Activated naive CD8-positive, alpha-beta T cell treated with anti-CD3 and anti-CD28 coated beads, Interleukin-2, amount 50 U/mL, for 24 hours (primary cell): ENCODE measurements around the gene SPN.
"Not testable (repeated sequence)": the region's sequence is repeated elsewhere in the genome, so short reads cannot be mapped to it uniquely, and the experiment has no call there.

Source experiments
- ATAC-seq: fragments of 150-1000 bp; cut with Tn5 transposase; one replicate; pipeline ENCODE4 v1.10.0; 2021
- DNase-seq: peaks from one replicate; pipeline ENCODE4 v3.0.0; 2021
- H3K27ac Mint-ChIP-seq: one replicate; pipeline ENCODE4 v1.8.0; 2021; ENCODE audit warnings: mild to moderate bottlenecking, mixed read lengths
- H3K27me3 Mint-ChIP-seq: one replicate; pipeline ENCODE4 v1.8.0; 2021; ENCODE audit warnings: mixed read lengths
- H3K36me3 Mint-ChIP-seq: one replicate; pipeline ENCODE4 v1.8.0; 2021; ENCODE audit warnings: low read depth, mixed read lengths
- H3K4me1 Mint-ChIP-seq: one replicate; pipeline ENCODE4 v1.8.0; 2021; ENCODE audit warnings: mixed read lengths
- H3K4me3 Mint-ChIP-seq: one replicate; pipeline ENCODE4 v1.8.0; 2021; ENCODE audit warnings: mild to moderate bottlenecking, moderate library complexity, mixed read lengths
- H3K9me3 Mint-ChIP-seq: one replicate; pipeline ENCODE4 v1.8.0; 2021; ENCODE audit warnings: mixed read lengths

SPN gene

GRCh38 chr16:29658705-29659104 is 4.3 kb upstream of the SPN start:
- Mint-ChIP-seq H3K27me3 (no peaks in the 10 kb centered on the region), H3K27ac (no peak overlapping the region)

GRCh38 chr16:29662000-29662728 is 883 bp upstream of the SPN start:
- Mint-ChIP-seq H3K4me3 (peak overlapping the region; percentile 100), H3K9me3 (no peaks in the 10 kb centered on the region), H3K4me1 (peaks cover 59% of the 10 kb centered on the region), H3K36me3 (peaks cover 36% of the 10 kb centered on the region), H3K27ac (peak overlapping the region; percentile 99), H3K27me3 (no peaks in the 10 kb centered on the region)
- ATAC-seq (no peak), DNase-seq (no peak)

More at GRCh38 chr16:29658705-29659104, 4.3 kb upstream of the SPN start:
- Mint-ChIP-seq H3K9me3 (no peaks in the 10 kb centered on the region), H3K36me3 (peaks cover 5% of the 10 kb centered on the region), H3K4me1 (peaks cover 27% of the 10 kb centered on the region), H3K4me3 (no peak overlapping the region)
- DNase-seq: no peak
- ATAC-seq: no peak

GRCh38 chr16:29662729-29663015 is 375 bp upstream of the SPN start:
- peak overlapping the region; percentile 99 for H3K27ac Mint-ChIP-seq

GRCh38 chr16:29663807-29664090 is 702 bp downstream of the SPN start:
- Mint-ChIP-seq H3K36me3 (peaks cover 39% of the 10 kb centered on the region), H3K27ac (peak overlapping the region; percentile 99), H3K27me3 (no peaks in the 10 kb centered on the region), H3K4me3 (peak overlapping the region; percentile 100), H3K4me1 (peaks cover 69% of the 10 kb centered on the region), H3K9me3 (no peaks in the 10 kb centered on the region)
- ATAC-seq (no peak), DNase-seq (peak; percentile 36)

More at GRCh38 chr16:29662729-29663015, 375 bp upstream of the SPN start:
- peak overlapping the region; percentile 100 for H3K4me3 Mint-ChIP-seq
- H3K27me3 Mint-ChIP-seq: no peaks in the 10 kb centered on the region
- peaks cover 63% of the 10 kb centered on the region for H3K4me1 Mint-ChIP-seq
- no peaks in the 10 kb centered on the region for H3K9me3 Mint-ChIP-seq
- peak; percentile 63 for DNase-seq
- peaks cover 39% of the 10 kb centered on the region for H3K36me3 Mint-ChIP-seq
- ATAC-seq: peak; percentile 13

GRCh38 chr16:29664091-29664921 is 1.3 kb downstream of the SPN start:
- H3K36me3 Mint-ChIP-seq: peaks cover 40% of the 10 kb centered on the region
- DNase-seq (peak; percentile 65), ATAC-seq (peak; percentile 23)
- peak overlapping the region; percentile 100 for H3K4me3 Mint-ChIP-seq
- no peaks in the 10 kb centered on the region for H3K9me3 Mint-ChIP-seq
- H3K27me3 Mint-ChIP-seq: no peaks in the 10 kb centered on the region
- H3K27ac Mint-ChIP-seq: peak overlapping the region; percentile 99
- H3K4me1 Mint-ChIP-seq: peaks cover 68% of the 10 kb centered on the region

GRCh38 chr16:29665294-29666077 is 2.4 kb downstream of the SPN start:
- peak; percentile 39 for DNase-seq
- H3K27ac Mint-ChIP-seq: peak overlapping the region; percentile 99
- H3K4me3 Mint-ChIP-seq: peak overlapping the region; percentile 100
- peaks cover 67% of the 10 kb centered on the region for H3K4me1 Mint-ChIP-seq
- H3K36me3 Mint-ChIP-seq: peaks cover 41% of the 10 kb centered on the region
- no peaks in the 10 kb centered on the region for H3K9me3 Mint-ChIP-seq
- no peak for ATAC-seq
- no peaks in the 10 kb centered on the region for H3K27me3 Mint-ChIP-seq

- Mint-ChIP-seq H3K4me1 (peaks cover 56% of the 10 kb centered on the region), H3K4me3 (peak overlapping the region; percentile 100)
- not testable (repeated sequence) for H3K27ac Mint-ChIP-seq
These were observed 4.2 kb downstream of the SPN start for GRCh38 chr16:29667322-29667610.

GRCh38 chr16:29667755-29668154 is 4.7 kb downstream of the SPN start:
- no peaks in the 10 kb centered on the region for H3K9me3 Mint-ChIP-seq
- no peak overlapping the region for H3K4me3 Mint-ChIP-seq
- H3K36me3 Mint-ChIP-seq: peaks cover 44% of the 10 kb centered on the region

More at GRCh38 chr16:29667322-29667610, 4.2 kb downstream of the SPN start:
- peaks cover 44% of the 10 kb centered on the region for H3K36me3 Mint-ChIP-seq
- H3K27me3 Mint-ChIP-seq, ATAC-seq, DNase-seq, H3K9me3 Mint-ChIP-seq: not testable (repeated sequence)

GRCh38 chr16:29668267-29668666 is 5.2 kb downstream of the SPN start:
- H3K27ac Mint-ChIP-seq: no peak overlapping the region
- H3K27me3 Mint-ChIP-seq: no peaks in the 10 kb centered on the region
- H3K4me3 Mint-ChIP-seq: no peak overlapping the region
- H3K4me1 Mint-ChIP-seq: peaks cover 50% of the 10 kb centered on the region
- no peaks in the 10 kb centered on the region for H3K9me3 Mint-ChIP-seq
- DNase-seq (no peak), ATAC-seq (no peak)
- H3K36me3 Mint-ChIP-seq: peaks cover 42% of the 10 kb centered on the region

More at GRCh38 chr16:29667755-29668154, 4.7 kb downstream of the SPN start:
- ATAC-seq (no peak), DNase-seq (no peak)
- no peaks in the 10 kb centered on the region for H3K27me3 Mint-ChIP-seq
- no peak overlapping the region for H3K27ac Mint-ChIP-seq
- H3K4me1 Mint-ChIP-seq: peaks cover 52% of the 10 kb centered on the region

- no peak for ATAC-seq
- Mint-ChIP-seq H3K27ac (no peak overlapping the region), H3K9me3 (no peaks in the 10 kb centered on the region), H3K36me3 (peaks cover 5% of the 10 kb centered on the region), H3K27me3 (no peaks in the 10 kb centered on the region), H3K4me3 (no peak overlapping the region), H3K4me1 (peaks cover 12% of the 10 kb centered on the region)
- no peak for DNase-seq
These were observed 10.5 kb downstream of the SPN start for GRCh38 chr16:29673501-29673900.

GRCh38 chr16:29674188-29674587 is 11.1 kb downstream of the SPN start:
- Mint-ChIP-seq H3K27ac (peak overlapping the region; percentile 46), H3K9me3 (no peaks in the 10 kb centered on the region), H3K27me3 (no peaks in the 10 kb centered on the region), H3K36me3 (peaks cover 5% of the 10 kb centered on the region), H3K4me3 (no peak overlapping the region), H3K4me1 (peaks cover 13% of the 10 kb centered on the region)
- no peak for ATAC-seq
- DNase-seq: no peak

- DNase-seq: no peak
- Mint-ChIP-seq H3K4me3 (no peak overlapping the region), H3K27me3 (no peaks in the 10 kb centered on the region), H3K27ac (peak overlapping the region; percentile 59), H3K36me3 (no peaks in the 10 kb centered on the region), H3K4me1 (peaks cover 23% of the 10 kb centered on the region), H3K9me3 (no peaks in the 10 kb centered on the region)
- ATAC-seq: peak; percentile 72
These were observed 13.0 kb downstream of the SPN start for GRCh38 chr16:29675811-29676643.

- Mint-ChIP-seq H3K36me3 (no peaks in the 10 kb centered on the region), H3K9me3 (no peaks in the 10 kb centered on the region), H3K27me3 (no peaks in the 10 kb centered on the region), H3K4me1 (peaks cover 21% of the 10 kb centered on the region), H3K4me3 (no peak overlapping the region), H3K27ac (no peak overlapping the region)
- DNase-seq (no peak), ATAC-seq (no peak)
These were observed 14.1 kb downstream of the SPN start for GRCh38 chr16:29676989-29677785.
